Stimulated activated CD8-positive, alpha-beta memory T cell treated with anti-CD3 and anti-CD28 coated beads, Interleukin-7, amount 100 ng/mL, for 24 hours (primary cell): ENCODE data around the gene TMEM222.
"Not testable (repeated sequence)": the region's sequence is repeated elsewhere in the genome, so short reads cannot be mapped to it uniquely, and the experiment has no call there.

Experiments used
- DNase-seq: peaks from one replicate; pipeline ENCODE4 v3.0.0-alpha.2; 2020; ENCODE audit warnings: low read depth

TMEM222 gene

GRCh38 chr1:27380766-27381733, 59.1 kb downstream of the TMEM222 start:
- no peak for DNase-seq

GRCh38 chr1:27381969-27382762, 60.2 kb downstream of the TMEM222 start:
- DNase-seq, result no peak

GRCh38 chr1:27383039-27383605, 61.2 kb downstream of the TMEM222 start, which contains the start of gene CD164L2:
CD164L2 (minus strand) TSS chr1:27383333; CDS start chr1:27383239, 94 bp downstream.
- no peak for DNase-seq

- DNase-seq, result no peak
Observed at GRCh38 chr1:27383661-27384060, 61.7 kb downstream of the TMEM222 start.

GRCh38 chr1:27384797-27385196, 62.8 kb downstream of the TMEM222 start:
- not testable (repeated sequence) for DNase-seq
